Measurements from ENCODE around the gene GLT1D1.

DNA sequence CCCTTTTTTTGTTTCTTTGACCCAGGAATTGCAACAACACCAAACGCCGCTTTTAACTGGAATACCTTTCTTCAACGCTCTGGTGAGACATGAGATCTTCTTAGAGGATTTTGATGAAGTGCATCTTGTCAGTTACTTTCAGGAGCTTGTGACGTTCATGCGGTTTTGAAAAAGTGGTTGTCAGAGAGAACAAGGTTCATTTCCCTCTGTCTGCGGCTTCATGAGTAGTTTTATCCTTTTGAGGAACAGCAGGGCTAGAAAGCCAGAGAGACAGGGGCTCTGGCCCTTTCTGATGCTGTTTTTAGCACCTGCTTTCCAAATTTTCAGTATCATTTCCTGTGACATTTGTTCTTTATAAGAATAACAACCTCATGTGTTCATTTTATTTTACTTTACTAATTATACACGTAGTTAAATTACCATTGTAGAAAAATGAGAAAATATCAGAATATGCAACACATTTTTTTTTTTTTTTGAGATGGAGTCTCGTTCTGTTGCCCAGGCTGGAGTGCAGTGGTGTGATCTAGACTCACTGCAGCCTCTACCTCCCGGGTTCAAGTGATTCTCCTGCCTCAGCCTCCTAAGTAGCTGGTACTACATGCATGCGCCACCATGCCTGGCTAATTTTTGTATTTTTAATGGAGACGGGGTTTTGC lies 61.8 kb downstream of the GLT1D1 start:
- TF ChIP-seq CTCF (IDR thresholded peaks at IDR 0.05), result no peak
- TF ChIP-seq POLR2A (IDR thresholded peaks at IDR 0.05), result no peak

All from breast epithelium (tissue), 3 donors.